Fibroblast of the aortic adventitia (primary cell): ENCODE measurements around the gene NEIL3. TPM values are rescaled to one million over a fixed set of nuclear protein-coding genes. Genes with fewer than 3 reads are reported as not detected.

Experiments used
- DNase-seq: peaks from one replicate; pipeline ENCODE4 v3.0.0-alpha.2; 2010; ENCODE audit warnings: low read depth
- H3K4me3 ChIP-seq: 2 replicates; pipeline ENCODE4 v1.5.1; 2011; ENCODE audit warnings: low read depth, mild to moderate bottlenecking, control low read depth, low read length, moderate library complexity
- CTCF ChIP-seq: IDR thresholded peaks from 2 replicates; pipeline ENCODE4 v1.5.1; 2011; ENCODE audit warnings: mild to moderate bottlenecking, low read length, control low read depth, inconsistent platforms; ENCODE audit not compliant: insufficient read depth
- total RNA-seq: library from RNA; depleted of rRNA; stranded (reverse); fragments of >200 nt; gene quantifications from 2 replicates; pipeline ENCODE4 v1.2.3, GENCODE V29; 2012; ENCODE audit warnings: low replicate concordance

The NEIL3 gene
- total RNA-seq: 3.7 and 20.8 TPM in 2 replicates

GRCh38 chr4:177309522-177310371 lies at the start of gene NEIL3:
Gene NEIL3, plus strand, starts transcription at chr4:177309874. Its CDS starts 80 bp downstream, at chr4:177309954.
- peak; percentile 90 for DNase-seq
- H3K4me3 ChIP-seq: peak within 1 kb of the TSS; percentile 86
- TF ChIP-seq CTCF: no peak

- TF ChIP-seq CTCF: no peak
- no peak overlapping the region for H3K4me3 ChIP-seq
- no peak for DNase-seq
Observed at GRCh38 chr4:177263818-177264217, 45.9 kb upstream of the NEIL3 start.

GRCh38 chr4:177264788-177265422 lies 44.8 kb upstream of the NEIL3 start:
- H3K4me3 ChIP-seq: no peak overlapping the region
- TF ChIP-seq CTCF: no peak

GRCh38 chr4:177265729-177266128 lies 43.9 kb upstream of the NEIL3 start:
- no peak overlapping the region for H3K4me3 ChIP-seq
- no peak for TF ChIP-seq CTCF
- DNase-seq: no peak

More at GRCh38 chr4:177264788-177265422, 44.8 kb upstream of the NEIL3 start:
- no peak for DNase-seq

GRCh38 chr4:177266506-177266905 lies 43.2 kb upstream of the NEIL3 start:
- H3K4me3 ChIP-seq: no peak overlapping the region
- no peak for TF ChIP-seq CTCF
- no peak for DNase-seq

GRCh38 chr4:177267911-177268310 lies 41.8 kb upstream of the NEIL3 start:
- no peak for DNase-seq
- TF ChIP-seq CTCF: no peak
- H3K4me3 ChIP-seq: no peak overlapping the region
